ENCODE data around the gene DYSF.
"Not testable (repeated sequence)": the region's sequence is repeated elsewhere in the genome, so short reads cannot be mapped to it uniquely, and the experiment has no call there.

DNA sequence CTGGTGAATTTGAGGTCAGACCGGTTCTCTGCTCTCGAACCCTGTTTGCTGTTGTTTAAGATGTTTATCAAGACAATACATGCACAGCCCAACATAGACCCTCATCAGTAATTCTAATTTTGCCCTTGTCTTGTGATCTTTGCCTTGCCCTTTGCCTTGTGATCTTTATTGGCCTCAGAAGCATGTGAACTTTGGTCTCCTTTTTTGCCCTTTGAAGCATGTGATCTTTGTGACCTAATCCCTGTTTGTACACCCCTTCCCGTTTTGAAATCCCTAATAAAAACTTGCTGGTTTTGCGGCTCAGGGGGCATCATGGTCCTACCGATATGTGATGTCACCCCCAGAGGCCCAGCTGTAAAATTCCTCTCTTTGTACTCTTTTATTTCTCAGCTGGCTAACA, 8.2 kb upstream of the DYSF start:
- not testable (repeated sequence) for TF ChIP-seq POLR2A (IDR thresholded peaks at IDR 0.05; ENCODE audit: low read depth); CTCF (IDR thresholded peaks at IDR 0.05); POLR2AphosphoS5 (IDR thresholded peaks at IDR 0.05); EP300 (IDR thresholded peaks at IDR 0.05)
